ENCODE data around the gene KCTD11.
A peak's percentile ranks its signal among the peaks of the same experiment; 100 is the strongest.

The KCTD11 gene

DNA sequence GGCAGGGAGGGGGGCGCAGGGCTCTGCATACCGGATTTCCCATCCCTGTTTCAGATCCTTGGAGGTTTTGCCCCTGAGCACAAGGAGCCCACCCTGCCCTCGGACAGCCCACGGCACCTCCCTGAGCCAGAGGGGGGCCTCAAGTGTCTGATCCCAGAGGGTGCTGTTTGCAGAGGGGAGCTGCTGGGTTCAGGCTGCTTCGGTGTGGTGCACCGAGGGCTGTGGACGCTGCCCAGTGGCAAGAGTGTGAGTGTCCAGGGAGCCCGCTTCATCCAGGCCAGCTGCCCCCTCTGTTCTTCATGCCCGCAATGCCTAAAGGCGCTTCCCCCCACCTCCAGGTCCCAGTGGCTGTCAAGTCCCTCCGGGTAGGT lies 31.4 kb downstream of the KCTD11 start:
- TF ChIP-seq CTCF (IDR thresholded peaks at IDR 0.05; ENCODE audit: unreplicated experiment in 3 of 3), result no peak
- H3K4me1 Mint-ChIP-seq, result peaks cover 5% of the 10 kb centered on the region
- peaks cover 9% of the 10 kb centered on the region for H3K9me3 Mint-ChIP-seq
- no peak overlapping the region for H3K27ac Mint-ChIP-seq
- H3K4me3 Mint-ChIP-seq, result peak overlapping the region in 2 of 3 experiments; percentile 29 to 46
- H3K27me3 Mint-ChIP-seq (ENCODE audit: low read depth), result peaks cover 66% of the 10 kb centered on the region
- H3K36me3 Mint-ChIP-seq (ENCODE audit: low read depth), result peaks cover 5% of the 10 kb centered on the region

DNA sequence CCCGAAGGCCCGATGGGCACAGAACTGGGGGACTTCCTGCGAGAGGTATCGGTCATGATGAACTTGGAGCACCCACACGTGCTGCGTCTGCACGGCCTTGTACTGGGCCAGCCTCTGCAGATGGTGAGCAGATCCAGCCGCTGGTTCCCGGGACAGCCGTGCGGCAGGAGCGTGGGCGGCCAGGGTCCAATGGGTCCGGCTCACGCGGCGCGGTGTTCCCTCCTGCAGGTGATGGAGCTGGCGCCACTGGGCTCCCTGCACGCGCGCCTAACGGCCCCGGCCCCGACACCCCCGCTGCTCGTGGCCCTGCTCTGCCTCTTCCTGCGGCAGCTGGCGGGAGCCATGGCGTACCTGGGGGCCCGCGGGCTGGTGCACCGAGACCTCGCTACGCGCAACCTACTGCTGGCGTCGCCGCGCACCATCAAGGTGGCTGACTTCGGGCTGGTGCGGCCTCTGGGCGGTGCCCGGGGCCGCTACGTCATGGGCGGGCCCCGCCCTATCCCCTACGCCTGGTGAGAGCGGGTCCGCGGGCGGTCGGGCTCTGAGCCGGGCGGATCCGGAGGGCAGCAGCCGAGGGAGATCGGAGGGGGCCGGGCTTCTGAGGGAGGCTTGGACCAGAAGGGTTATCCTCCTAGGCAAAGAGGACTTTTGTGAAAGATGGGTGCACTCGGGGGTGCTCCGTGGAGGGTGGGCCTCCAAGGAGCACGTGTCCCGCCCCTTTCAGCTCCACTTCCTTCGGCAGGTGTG lies 32.0 kb downstream of the KCTD11 start:
- peaks cover 9% of the 10 kb centered on the region for H3K9me3 Mint-ChIP-seq
- no peak for TF ChIP-seq CTCF (IDR thresholded peaks at IDR 0.05; ENCODE audit: unreplicated experiment in 3 of 3)
- H3K4me1 Mint-ChIP-seq, result peaks cover 5% of the 10 kb centered on the region
- H3K4me3 Mint-ChIP-seq, result peak overlapping the region in 2 of 3 experiments; percentile 48 to 66
- peaks cover 8% of the 10 kb centered on the region for H3K36me3 Mint-ChIP-seq (ENCODE audit: low read depth)
- no peak overlapping the region for H3K27ac Mint-ChIP-seq
- peaks cover 60% of the 10 kb centered on the region for H3K27me3 Mint-ChIP-seq (ENCODE audit: low read depth)

GRCh38 chr17:7384489-7385081 lies 32.6 kb downstream of the KCTD11 start:
- Mint-ChIP-seq H3K4me1 (peaks cover 5% of the 10 kb centered on the region), H3K36me3 (ENCODE audit: low read depth) (peaks cover 13% of the 10 kb centered on the region), H3K27me3 (ENCODE audit: low read depth) (peaks cover 54% of the 10 kb centered on the region), H3K4me3 (peak overlapping the region; percentile 9 to 66 (median 48)), H3K9me3 (peaks cover 3% of the 10 kb centered on the region), H3K27ac (no peak overlapping the region)
- TF ChIP-seq CTCF (IDR thresholded peaks at IDR 0.05; ENCODE audit: unreplicated experiment in 3 of 3), result no peak

GRCh38 chr17:7388856-7389255 lies 36.9 kb downstream of the KCTD11 start:
- Mint-ChIP-seq H3K27ac (no peak overlapping the region), H3K4me3 (no peak overlapping the region), H3K9me3 (no peaks in the 10 kb centered on the region), H3K36me3 (ENCODE audit: low read depth) (peaks cover 31% of the 10 kb centered on the region), H3K27me3 (ENCODE audit: low read depth) (peaks cover 14% of the 10 kb centered on the region), H3K4me1 (no peaks in the 10 kb centered on the region)
- no peak for TF ChIP-seq CTCF (IDR thresholded peaks at IDR 0.05; ENCODE audit: unreplicated experiment in 3 of 3)

DNA sequence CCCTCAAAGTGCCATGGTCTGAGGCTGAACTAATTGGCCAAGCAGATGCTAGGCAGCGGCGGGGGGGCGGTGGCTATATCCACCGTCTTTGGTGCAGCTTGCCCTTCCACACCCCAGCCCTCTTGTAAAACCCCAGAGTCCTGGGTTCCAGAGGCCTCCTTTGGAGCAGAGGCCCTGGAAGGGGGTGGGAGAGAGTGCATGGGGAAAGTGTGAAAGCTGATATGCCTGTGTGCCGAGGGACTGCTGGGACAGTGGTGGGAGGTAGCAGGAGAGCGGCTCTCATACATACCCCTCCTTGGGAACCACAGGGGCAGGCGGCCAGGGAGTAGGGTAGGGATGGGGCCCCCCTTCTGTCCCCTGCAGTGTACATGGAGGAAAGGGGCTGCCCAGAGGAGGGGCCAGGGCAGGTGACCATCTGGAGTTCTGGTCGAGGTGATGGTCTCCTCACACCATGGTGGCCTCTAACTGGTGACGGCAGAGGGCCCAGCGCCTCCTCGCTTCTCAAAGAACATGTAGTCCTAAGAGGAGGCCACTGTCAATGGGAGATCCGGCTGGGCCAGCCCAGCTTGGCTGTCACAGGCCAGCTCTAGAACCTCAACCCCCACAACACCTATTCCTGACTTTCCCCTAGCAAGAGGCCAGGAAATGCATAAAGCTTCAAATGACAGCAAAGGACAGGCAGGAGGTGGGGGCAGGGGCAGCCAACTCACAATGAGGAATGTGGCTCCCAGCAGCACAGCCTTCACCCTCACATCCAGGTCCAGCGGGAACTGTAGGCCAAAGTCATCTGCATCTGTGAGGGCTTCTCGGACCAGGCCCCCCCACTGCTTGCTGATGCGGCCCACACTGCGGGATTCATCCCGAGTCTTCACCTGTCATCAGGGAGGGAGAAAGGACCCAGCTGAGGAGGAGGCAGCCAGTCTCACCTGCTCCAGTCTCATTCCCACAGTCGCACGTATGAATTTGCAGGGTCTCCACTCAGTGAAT lies 38.3 kb downstream of the KCTD11 start:
- Mint-ChIP-seq H3K4me3 (no peak overlapping the region), H3K4me1 (peaks cover 5% of the 10 kb centered on the region), H3K27me3 (ENCODE audit: low read depth) (peaks cover 5% of the 10 kb centered on the region), H3K27ac (no peak overlapping the region), H3K9me3 (no peaks in the 10 kb centered on the region), H3K36me3 (ENCODE audit: low read depth) (peaks cover 31% of the 10 kb centered on the region)
- TF ChIP-seq CTCF (IDR thresholded peaks at IDR 0.05; ENCODE audit: unreplicated experiment in 3 of 3), result no peak
